IMR-90 (cell line): ENCODE data around the gene MECP2. TPM values are rescaled to one million over a fixed set of nuclear protein-coding genes. Genes with fewer than 3 reads are reported as not detected.
A peak's percentile ranks its signal among the peaks of the same experiment; 100 is the strongest.

Experiments used
- ATAC-seq: fragments of 200-7000 bp; cut with Tn5 transposase; 2 replicates; pipeline ENCODE4 v1.9.1; 2020; ENCODE audit warnings: low read depth, mild to moderate bottlenecking, moderate library complexity
- BruUV-seq: library from RNA; stranded (reverse); fragments of 400-500 nt; replicated peaks from 2 replicates; lab custom pipeline; 2021; lab: Mats Ljungman, UMichigan
- CTCF ChIA-PET: fragments of 300-600 bp; formaldehyde crosslinking; extraction: SDS; loops from one replicate; lab custom pipeline; 2021; ENCODE audit warnings: antibody characterized with exemption; lab: Yijun Ruan, JAX
- POLR2A ChIA-PET: fragments of 300-600 bp; sonication (Branson Sonifier 250); formaldehyde crosslinking; loops from one replicate; lab custom pipeline; 2022; ENCODE audit warnings: antibody characterized with exemption; ENCODE audit not compliant: unreplicated experiment; lab: Charles Lee
- DNase-seq: peaks from one replicate; pipeline ENCODE4 v3.0.0; 2013
- H2AFZ ChIP-seq: replicated peaks from 2 replicates; pipeline ENCODE3; 2013; ENCODE audit warnings: low read length, mild to moderate bottlenecking; ENCODE audit not compliant: poor library complexity
- H2AK5ac ChIP-seq: 2 replicates; pipeline ENCODE4 v1.6.1; 2013; ENCODE audit warnings: low read depth, low read length, inconsistent platforms
- H2AK9ac ChIP-seq: replicated peaks from 2 replicates; pipeline ENCODE3; 2013; ENCODE audit warnings: mild to moderate bottlenecking, low read depth, low read length, moderate library complexity; ENCODE audit not compliant: poor library complexity
- H2BK120ac ChIP-seq: 2 replicates; pipeline ENCODE4 v1.6.1; 2013; ENCODE audit warnings: low read depth, low read length, inconsistent platforms
- H2BK15ac ChIP-seq: 3 replicates; pipeline ENCODE4 v1.6.1; 2013; ENCODE audit warnings: low read depth, low read length, inconsistent platforms
- H2BK20ac ChIP-seq: 2 replicates; pipeline ENCODE4 v1.6.1; 2013; ENCODE audit warnings: low read depth, mild to moderate bottlenecking, inconsistent platforms, low read length, moderate library complexity
- H2BK5ac ChIP-seq: 2 replicates; pipeline ENCODE4 v1.6.1; 2013; ENCODE audit warnings: mild to moderate bottlenecking, low read depth, low read length, inconsistent platforms; ENCODE audit not compliant: poor library complexity, severe bottlenecking
- H3K14ac ChIP-seq: replicated peaks from 2 replicates; pipeline ENCODE4 v1.6.1; 2013; ENCODE audit warnings: low read depth, low read length, inconsistent platforms
- H3K18ac ChIP-seq: 2 replicates; pipeline ENCODE4 v1.6.1; 2013; ENCODE audit warnings: low read depth, low read length, control low read depth
- H3K23ac ChIP-seq: 2 replicates; pipeline ENCODE4 v1.6.1; 2013; ENCODE audit warnings: low read depth, low read length, inconsistent platforms
- H3K27ac ChIP-seq: 2 replicates; pipeline ENCODE4 v1.5.1; 2013; ENCODE audit warnings: mild to moderate bottlenecking, control low read depth, low read length; ENCODE audit not compliant: insufficient read depth
- H3K27me3 ChIP-seq: 2 replicates; pipeline ENCODE4 v1.6.1; 2013; ENCODE audit warnings: low read length; ENCODE audit not compliant: control insufficient read depth, insufficient read depth
- H3K36me3 ChIP-seq: 2 replicates; pipeline ENCODE4 v1.6.1; 2013; ENCODE audit warnings: low read length, mixed read lengths; ENCODE audit not compliant: control insufficient read depth, insufficient read depth
- H3K4ac ChIP-seq: 2 replicates; pipeline ENCODE4 v1.6.1; 2013; ENCODE audit warnings: low read depth, low read length, inconsistent platforms
- H3K4me1 ChIP-seq: 2 replicates; pipeline ENCODE4 v1.6.1; 2013; ENCODE audit warnings: low read length, mixed read lengths; ENCODE audit not compliant: control insufficient read depth, insufficient read depth
- H3K4me2 ChIP-seq: 2 replicates; pipeline ENCODE4 v1.6.1; 2013; ENCODE audit warnings: low read depth, mild to moderate bottlenecking, control low read depth, low read length, moderate library complexity
- H3K4me3 ChIP-seq: 2 replicates; pipeline ENCODE4 v1.5.1; 2013; ENCODE audit warnings: low read depth, mild to moderate bottlenecking, control low read depth, low read length, moderate library complexity; ENCODE audit not compliant: insufficient read depth
- H3K56ac ChIP-seq: 2 replicates; pipeline ENCODE4 v1.6.1; 2013; ENCODE audit warnings: low read length, inconsistent platforms; ENCODE audit not compliant: insufficient read depth; ENCODE audit errors: extremely low read depth
- H3K79me1 ChIP-seq, 2 experiments: 2 replicates each; pipeline ENCODE4 v1.6.1; 2013; ENCODE audit warnings: low read length in 2 of 2, inconsistent platforms in 1 of 2, low read depth in 1 of 2
- H3K9ac ChIP-seq: 2 replicates; pipeline ENCODE4 v1.6.1; 2013; ENCODE audit warnings: low read depth, low read length, control low read depth
- H3K9me1 ChIP-seq: 2 replicates; pipeline ENCODE4 v1.6.1; 2013; ENCODE audit warnings: low read length, inconsistent platforms; ENCODE audit not compliant: insufficient read depth
- H3K9me3 ChIP-seq: 2 replicates; pipeline ENCODE4 v1.6.1; 2013; ENCODE audit warnings: low read length; ENCODE audit not compliant: control insufficient read depth, insufficient read depth
- H4K20me1 ChIP-seq: 2 replicates; pipeline ENCODE4 v1.6.1; 2013; ENCODE audit warnings: low read length, inconsistent platforms; ENCODE audit not compliant: insufficient read depth
- H4K5ac ChIP-seq: 2 replicates; pipeline ENCODE4 v1.6.1; 2013; ENCODE audit warnings: mild to moderate bottlenecking, low read depth, low read length, control low read depth
- H4K8ac ChIP-seq, 2 experiments: 2 replicates each; pipeline ENCODE4 v1.6.1; 2013; ENCODE audit warnings: low read depth in 2 of 2, low read length in 2 of 2, control low read depth in 1 of 2, inconsistent platforms in 1 of 2
- H4K91ac ChIP-seq: 2 replicates; pipeline ENCODE4 v1.6.1; 2013; ENCODE audit warnings: low read depth, low read length, inconsistent platforms; ENCODE audit not compliant: insufficient read depth
- NFE2L2 ChIP-seq: fragments of 150-350 bp; IDR thresholded peaks from 2 replicates; pipeline ENCODE4 v1.6.1; 2016; ENCODE audit warnings: low read depth, mild to moderate bottlenecking, low read length
- WGBS, 2 experiments: methylation state at CpG; one replicate each; pipeline versions ENCODE4 v1.1.5 to v1.1.7; 2013; ENCODE audit warnings: missing lambda C conversion rate in 2 of 2; ENCODE audit not compliant: insufficient read length in 1 of 2; ENCODE audit errors: extremely low coverage in 2 of 2; 5-methylcytosine and 5-hydroxymethylcytosine counted together
- dilution Hi-C: fragments of 300-500 bp; cut with HindIII; formaldehyde crosslinking; loops from one replicate; pipeline ENCODE4 v1.14.3; 2018; ENCODE audit warnings: low sequenced_read_pairs; ENCODE audit not compliant: unreplicated experiment
- in situ Hi-C: fragments of 300-500 bp; cut with MboI; formaldehyde crosslinking; loops from 3 replicates; pipeline ENCODE4 v1.14.3; 2019; ENCODE audit warnings: low sequenced_read_pairs, inconsistent platforms, mixed read lengths
- intact Hi-C: fragments of 100-400 bp; cut with micrococcal nuclease; formaldehyde crosslinking; loops from 2 replicates; pipeline ENCODE4 v1.10.0; 2022
- polyA plus RNA-seq, 3 experiments: library from polyadenylated mRNA; depleted of rRNA; stranded (reverse); fragments of >200 nt; gene quantifications; 2 replicates each; pipeline ENCODE4 v1.2.3, GENCODE V29; 2012; ENCODE audit warnings: low replicate concordance in 1 of 3
- total RNA-seq: library from RNA; depleted of rRNA; stranded (reverse); fragments of >200 nt; gene quantifications from 2 replicates; pipeline ENCODE4 v1.2.3, GENCODE V29; 2012

MECP2 gene
- total and polyA plus RNA-seq, 2 of the 4 experiments (the other 2 are of a cell fraction), result 8.4 to 10.1 TPM

DNA sequence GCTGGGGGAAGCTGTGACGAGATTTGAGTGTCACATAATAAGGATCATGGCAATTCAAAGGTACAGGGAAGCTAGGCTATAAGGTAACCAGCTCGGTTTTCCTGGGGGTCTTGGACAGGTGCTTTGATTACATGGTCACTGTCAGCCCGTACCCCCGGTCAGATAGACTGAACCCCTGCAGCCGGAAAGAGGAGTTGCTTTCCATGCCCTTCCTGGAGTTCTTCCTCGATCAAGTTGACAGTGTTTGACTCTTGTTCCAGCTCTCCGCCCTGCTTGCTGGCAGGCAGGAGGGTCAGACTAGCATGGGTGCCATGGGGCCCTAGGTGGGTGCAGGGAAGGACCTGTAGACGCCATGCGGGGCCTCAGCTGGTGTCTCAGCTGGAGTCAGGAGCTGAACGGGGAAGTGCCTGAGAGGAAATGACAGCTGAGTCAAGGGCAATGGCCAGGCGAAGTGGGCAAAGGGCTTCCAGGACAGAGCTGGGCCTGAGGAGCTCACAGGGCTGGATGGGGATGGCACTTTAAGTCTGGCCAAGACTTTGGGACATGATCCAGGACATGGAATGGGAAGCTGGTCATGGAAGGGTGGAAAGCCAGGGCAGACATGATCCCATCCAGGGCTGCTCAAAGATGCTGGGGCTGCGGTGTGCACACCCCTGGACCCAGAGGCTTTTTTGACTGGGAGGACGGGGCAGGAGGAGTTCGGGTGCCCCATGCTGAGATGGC is 123.4 kb downstream of the MECP2 start:
- peak overlapping the region; percentile 84; the same call in 1 of the 2 replicates for H3K4ac ChIP-seq
- no peak overlapping the region for H2BK15ac ChIP-seq
- no peaks in the 10 kb centered on the region for H3K9me3 ChIP-seq
- TF ChIP-seq NFE2L2, result no peak
- H3K23ac ChIP-seq, result peak overlapping the region; percentile 67; the same call in 1 of the 2 replicates
- H2BK120ac ChIP-seq, result 0 out of 2 replicates have a peak overlapping the region, but pooled peaks have one; percentile 22
- H3K27ac ChIP-seq, result no peak overlapping the region
- peak overlapping the region; percentile 86; the same call in 1 of the 2 replicates for H3K14ac ChIP-seq
- peaks cover 14 to 23% of the 10 kb centered on the region in 2 experiments; a peak in 2 of 4 replicates for H3K79me1 ChIP-seq
- intact Hi-C loops (no loop called here), dilution Hi-C loops (no loop called here), in situ Hi-C loops (no loop called here)
- H4K20me1 ChIP-seq, result peaks cover 16% of the 10 kb centered on the region
- H4K5ac ChIP-seq, result no peak overlapping the region
- no peak for DNase-seq
- H3K9me1 ChIP-seq, result peaks cover 3% of the 10 kb centered on the region; the same call in 1 of the 2 replicates
- ChIA-PET CTCF (no interaction called here), POLR2A (interaction anchor here (0.5 kb wide), 1 partner anchor 453 kb away, joined by 11 read pairs; no protein-coding TSS in a partner anchor)
- peak overlapping the region; percentile 19 to 20; a peak in 1 of 4 replicates for H4K8ac ChIP-seq
- no peak overlapping the region for H3K9ac ChIP-seq
- H2AK5ac ChIP-seq, result peak overlapping the region; percentile 46; the same call in 1 of the 2 replicates
- no peak for ATAC-seq
- no peak overlapping the region for H3K56ac ChIP-seq
- 73% methylated on average over 8 of the region's 14 CpGs; no CpG with 5 or more reads in 1 of the 2 experiments for WGBS, 2 experiments
- no peak overlapping the region for H3K4me3 ChIP-seq
- H2BK20ac ChIP-seq, result no peak overlapping the region
- BruUV-seq, result no TSS peak
- no peaks in the 10 kb centered on the region for H3K27me3 ChIP-seq
- peaks cover 8% of the 10 kb centered on the region for H3K4me1 ChIP-seq
- H2AK9ac ChIP-seq, result peak overlapping the region; percentile 94
- H4K91ac ChIP-seq, result no peak overlapping the region
- H3K36me3 ChIP-seq, result no peaks in the 10 kb centered on the region
- peak overlapping the region; percentile 67 for H2AFZ ChIP-seq
- H3K4me2 ChIP-seq, result peak overlapping the region; percentile 98; the same call in 1 of the 2 replicates
- H3K18ac ChIP-seq, result no peak overlapping the region
- H2BK5ac ChIP-seq, result no peak overlapping the region
